HepG2 (cell line): Measurements from ENCODE around the gene SEM1. TPM values are rescaled to one million over a fixed set of nuclear protein-coding genes. Genes with fewer than 3 reads are reported as not detected.
A peak's percentile ranks its signal among the peaks of the same experiment; 100 is the strongest.

Experiments
- ARNTL ChIP-seq: sonication (generic); formaldehyde crosslinking; IDR thresholded peaks from 2 replicates; pipeline ENCODE4 v1.4.0; 2020; ENCODE audit warnings: mild to moderate bottlenecking, missing genetic modification reagents
- ATF7-NPFF ChIP-seq: sonication (generic); formaldehyde crosslinking; IDR thresholded peaks from 2 replicates; pipeline ENCODE4 v1.8.1; 2023; ENCODE audit warnings: mild to moderate bottlenecking, low read depth, missing genetic modification reagents, moderate library complexity
- CEBPG ChIP-seq: IDR thresholded peaks from 2 replicates; pipeline ENCODE4 v1.6.1; 2016
- FUBP1 ChIP-seq: sonication (generic); formaldehyde crosslinking; IDR thresholded peaks from 2 replicates; pipeline ENCODE4 v1.5.1; 2020; ENCODE audit warnings: missing genetic modification reagents, mild to moderate bottlenecking, borderline replicate concordance
- GTF3A ChIP-seq: sonication (generic); formaldehyde crosslinking; conservative IDR thresholded peaks from 2 replicates; pipeline ENCODE4 v1.4.0; 2020; ENCODE audit warnings: mild to moderate bottlenecking, missing genetic modification reagents
- KLF15 ChIP-seq: sonication (generic); formaldehyde crosslinking; IDR thresholded peaks from 2 replicates; pipeline ENCODE4 v1.8.1; 2023; ENCODE audit warnings: borderline replicate concordance, mild to moderate bottlenecking, inconsistent platforms, missing genetic modification reagents, mixed read lengths
- MAFF ChIP-seq: IDR thresholded peaks from 2 replicates; pipeline ENCODE4 v1.6.1; 2011; ENCODE audit warnings: low read depth, low read length, improper control_type of control experiment
- NFIC ChIP-seq: IDR thresholded peaks from 2 replicates; pipeline ENCODE4 v1.6.1; 2012; ENCODE audit warnings: mild to moderate bottlenecking, low read length, inconsistent platforms
- POLR2A ChIP-seq, 2 experiments: IDR thresholded peaks; 2 replicates each; pipeline ENCODE4 v1.6.1; 2011; ENCODE audit warnings: low read depth in 2 of 2, low read length in 2 of 2, mild to moderate bottlenecking in 1 of 2, moderate library complexity in 1 of 2; ENCODE audit not compliant: insufficient read depth in 1 of 2
- RXRA ChIP-seq: sonication (generic); formaldehyde crosslinking; IDR thresholded peaks from 2 replicates; pipeline ENCODE4 v1.5.1; 2020; ENCODE audit warnings: missing genetic modification reagents
- SALL1 ChIP-seq: sonication (generic); formaldehyde crosslinking; IDR thresholded peaks from 2 replicates; pipeline ENCODE4 v1.8.0; 2022; ENCODE audit warnings: mild to moderate bottlenecking, missing genetic modification reagents
- SIX1 ChIP-seq: sonication (generic); formaldehyde crosslinking; IDR thresholded peaks from 2 replicates; pipeline ENCODE4 v1.4.0; 2020; ENCODE audit warnings: missing genetic modification reagents, borderline replicate concordance
- SIX4 ChIP-seq: sonication (generic); formaldehyde crosslinking; IDR thresholded peaks from 2 replicates; pipeline ENCODE4 v1.4.0; 2020; ENCODE audit warnings: missing genetic modification reagents
- TBX2 ChIP-seq: sonication (generic); formaldehyde crosslinking; IDR thresholded peaks from 2 replicates; pipeline ENCODE4 v1.5.0; 2020; ENCODE audit warnings: missing genetic modification reagents, mild to moderate bottlenecking, borderline replicate concordance
- TCF7 ChIP-seq: sonication (generic); IDR thresholded peaks from 2 replicates; pipeline ENCODE4 v1.6.1; 2016; ENCODE audit warnings: antibody characterized with exemption, low read depth
- THAP7 ChIP-seq: sonication (generic); formaldehyde crosslinking; IDR thresholded peaks from 2 replicates; pipeline ENCODE4 v1.8.1; 2023; ENCODE audit warnings: mild to moderate bottlenecking, missing genetic modification reagents
- THRA ChIP-seq: sonication (generic); formaldehyde crosslinking; IDR thresholded peaks from 2 replicates; pipeline ENCODE4 v1.4.0; 2020; ENCODE audit warnings: missing genetic modification reagents, borderline replicate concordance
- TSC22D2 ChIP-seq: sonication (generic); formaldehyde crosslinking; IDR thresholded peaks from 2 replicates; pipeline ENCODE4 v1.5.1; 2020; ENCODE audit warnings: missing genetic modification reagents, mild to moderate bottlenecking, borderline replicate concordance
- ZBTB42 ChIP-seq: sonication (generic); formaldehyde crosslinking; IDR thresholded peaks from 2 replicates; pipeline ENCODE4 v1.5.0; 2020; ENCODE audit warnings: mild to moderate bottlenecking, missing genetic modification reagents
- ZBTB44 ChIP-seq: sonication (generic); formaldehyde crosslinking; IDR thresholded peaks from 2 replicates; pipeline ENCODE4 v1.4.0; 2020; ENCODE audit warnings: missing genetic modification reagents
- ZNF10 ChIP-seq: sonication (generic); formaldehyde crosslinking; IDR thresholded peaks from 2 replicates; pipeline ENCODE4 v1.4.0; 2020; ENCODE audit warnings: mild to moderate bottlenecking, low read depth, missing genetic modification reagents, borderline replicate concordance
- ZNF224 ChIP-seq: sonication (generic); formaldehyde crosslinking; IDR thresholded peaks from 2 replicates; pipeline ENCODE4 v1.5.0; 2020; ENCODE audit warnings: mild to moderate bottlenecking, missing genetic modification reagents
- ZNF292 ChIP-seq: sonication (generic); formaldehyde crosslinking; IDR thresholded peaks from 2 replicates; pipeline ENCODE4 v1.8.1; 2022; ENCODE audit warnings: mild to moderate bottlenecking, low read depth, missing genetic modification reagents, borderline replicate concordance
- ZNF446 ChIP-seq: sonication (generic); formaldehyde crosslinking; IDR thresholded peaks from 2 replicates; pipeline ENCODE4 v1.5.0; 2020; ENCODE audit warnings: mild to moderate bottlenecking, missing genetic modification reagents
- ZNF468 ChIP-seq: sonication (generic); formaldehyde crosslinking; IDR thresholded peaks from 2 replicates; pipeline ENCODE4 v1.8.0; 2022; ENCODE audit warnings: mild to moderate bottlenecking, moderate library complexity, missing genetic modification reagents
- ZNF713 ChIP-seq: sonication (generic); formaldehyde crosslinking; IDR thresholded peaks from 2 replicates; pipeline ENCODE4 v1.4.0; 2020; ENCODE audit warnings: mild to moderate bottlenecking, missing genetic modification reagents
- ZNF777 ChIP-seq: sonication (generic); formaldehyde crosslinking; IDR thresholded peaks from 2 replicates; pipeline ENCODE4 v1.4.0; 2020; ENCODE audit warnings: missing genetic modification reagents
- ZNF841 ChIP-seq: sonication (generic); formaldehyde crosslinking; IDR thresholded peaks from 2 replicates; pipeline ENCODE4 v1.8.1; 2023; ENCODE audit warnings: missing genetic modification reagents, borderline replicate concordance
- polyA plus RNA-seq, 8 experiments: library from polyadenylated mRNA; depleted of rRNA in 3 of 8; stranded (reverse) in 7 of 8; unstranded in 1 of 8; fragments of >200 nt; fragmentation: Illumina TruSeq in 4 of 8; extraction: Trizol in 4 of 8; gene quantifications; 2 replicates each; pipeline versions ENCODE4 v1.2.1 to v1.2.3, GENCODE V29; 2011 to 2016; ENCODE audit warnings: low read depth in 4 of 8, missing spikeins in 1 of 8, mixed read lengths in 1 of 8; ENCODE audit not compliant: insufficient read depth in 1 of 8
- total RNA-seq, 5 experiments: library from RNA; depleted of rRNA; stranded (reverse); fragments of >200 nt; fragmentation: Illumina TruSeq; extraction: Trizol; gene quantifications; 2 replicates each; pipeline ENCODE4 v1.2.3, GENCODE V29; 2016; ENCODE audit warnings: low read depth in 1 of 5

SEM1 gene
- total and polyA plus RNA-seq, 2 of the 13 experiments (the other 11 are each of a cell fraction or from before 2014, with no cell fraction given), result 40.7 to 174 TPM

- TF ChIP-seq ATF7-NPFF (no peak), THRA (CRISPR knock-in tag) (no peak), RXRA (CRISPR knock-in tag) (no peak), ZNF777 (no peak), ZBTB44 (no peak), TSC22D2 (CRISPR knock-in tag) (no peak), SIX4 (CRISPR knock-in tag) (no peak), ZNF446 (no peak), GTF3A (CRISPR knock-in tag) (no peak), SALL1 (CRISPR knock-in tag) (peak; percentile 35; the same call in 1 of the 2 replicates), CEBPG (CRISPR knock-in tag) (0 out of 2 replicates have a peak, but pooled peaks have one; percentile 19), FUBP1 (CRISPR knock-in tag) (no peak), ZNF10 (CRISPR knock-in tag) (no peak), TBX2 (CRISPR knock-in tag) (no peak), ZNF468 (no peak), ZBTB42 (CRISPR knock-in tag) (no peak), KLF15 (CRISPR knock-in tag) (no peak), ARNTL (CRISPR knock-in tag) (no peak), THAP7 (CRISPR knock-in tag) (no peak), ZNF841 (CRISPR knock-in tag) (no peak), POLR2A (IDR thresholded peaks at IDR 0.05; ENCODE audit: insufficient read depth in 1 of 2, low read depth in 2 of 2, low read length in 2 of 2) (no peak), SIX1 (CRISPR knock-in tag) (no peak), MAFF (no peak), ZNF224 (CRISPR knock-in tag) (no peak), ZNF713 (no peak), NFIC (peak; percentile 5; the same call in 1 of the 2 replicates), TCF7 (peak; percentile 39; the same call in 1 of the 2 replicates), ZNF292 (CRISPR knock-in tag) (no peak)
These were observed 8.4 kb downstream of the SEM1 start (continued) for GRCh38 chr7:96701258-96701657.
